KMS-11 (cell line): Measurements from ENCODE around the gene COX19.

ENCODE experiments used
- H2AFZ ChIP-seq: fragments of 200-600 bp; sonication (generic); 2 replicates; pipeline ENCODE4 v1.6.1; 2016; ENCODE audit warnings: antibody characterized with exemption, mixed run types, low read depth
- H3K27ac ChIP-seq: fragments of 200-600 bp; sonication (generic); 2 replicates; pipeline ENCODE4 v1.6.1; 2016; ENCODE audit warnings: mild to moderate bottlenecking, mixed run types
- H3K27me3 ChIP-seq: fragments of 200-600 bp; sonication (generic); 2 replicates; pipeline ENCODE4 v1.6.1; 2017; ENCODE audit warnings: mild to moderate bottlenecking, low read depth, mixed run types, moderate library complexity; ENCODE audit not compliant: insufficient read depth
- H3K36me3 ChIP-seq: fragments of 200-600 bp; sonication (generic); 2 replicates; pipeline ENCODE4 v1.6.1; 2017; ENCODE audit warnings: mild to moderate bottlenecking, mixed run types; ENCODE audit not compliant: insufficient read depth
- H3K4me1 ChIP-seq: fragments of 200-600 bp; sonication (generic); 2 replicates; pipeline ENCODE4 v1.6.1; 2016; ENCODE audit warnings: mild to moderate bottlenecking, low read depth, mixed run types; ENCODE audit not compliant: poor library complexity, severe bottlenecking
- H3K4me2 ChIP-seq: fragments of 200-600 bp; sonication (generic); 2 replicates; pipeline ENCODE4 v1.7.0; 2016; ENCODE audit warnings: mild to moderate bottlenecking, mixed run types
- H3K4me3 ChIP-seq: fragments of 200-600 bp; sonication (generic); IDR thresholded peaks from 2 replicates; pipeline ENCODE4 v1.6.1; 2017; ENCODE audit warnings: low read depth, low read length, mixed read lengths; ENCODE audit not compliant: insufficient read depth
- H3K79me2 ChIP-seq: fragments of 200-600 bp; sonication (generic); 2 replicates; pipeline ENCODE4 v1.6.1; 2016; ENCODE audit warnings: low read depth, mixed run types; ENCODE audit not compliant: insufficient read depth
- H3K9ac ChIP-seq: fragments of 200-600 bp; sonication (generic); 2 replicates; pipeline ENCODE4 v1.6.1; 2016; ENCODE audit warnings: mild to moderate bottlenecking, mixed run types
- H4K20me1 ChIP-seq: fragments of 200-600 bp; sonication (generic); 2 replicates; pipeline ENCODE4 v1.6.1; 2016; ENCODE audit warnings: mild to moderate bottlenecking, mixed run types; ENCODE audit not compliant: insufficient read depth
- TF ChIP-seq, protein P1 (sequence below): fragments of 200-600 bp; sonication (generic); conservative IDR thresholded peaks from 2 replicates; pipeline ENCODE4 v1.6.1; 2017; ENCODE audit warnings: low read depth, mild to moderate bottlenecking, antibody characterized with exemption, low read length, moderate library complexity, mixed read lengths

COX19 gene

GRCh38 chr7:978416-979091 lies 3.2 kb upstream of the COX19 start:
- H4K20me1 ChIP-seq: 0 out of 2 replicates have a peak, but pooled peaks cover under 1% of the 10 kb centered on the region
- no peak overlapping the region for H3K9ac ChIP-seq
- peaks cover 10% of the 10 kb centered on the region for H3K4me1 ChIP-seq
- H3K36me3 ChIP-seq: no peaks in the 10 kb centered on the region
- no peak overlapping the region for H3K4me3 ChIP-seq
- no peak overlapping the region for H3K4me2 ChIP-seq
- TF ChIP-seq, protein P1, sequence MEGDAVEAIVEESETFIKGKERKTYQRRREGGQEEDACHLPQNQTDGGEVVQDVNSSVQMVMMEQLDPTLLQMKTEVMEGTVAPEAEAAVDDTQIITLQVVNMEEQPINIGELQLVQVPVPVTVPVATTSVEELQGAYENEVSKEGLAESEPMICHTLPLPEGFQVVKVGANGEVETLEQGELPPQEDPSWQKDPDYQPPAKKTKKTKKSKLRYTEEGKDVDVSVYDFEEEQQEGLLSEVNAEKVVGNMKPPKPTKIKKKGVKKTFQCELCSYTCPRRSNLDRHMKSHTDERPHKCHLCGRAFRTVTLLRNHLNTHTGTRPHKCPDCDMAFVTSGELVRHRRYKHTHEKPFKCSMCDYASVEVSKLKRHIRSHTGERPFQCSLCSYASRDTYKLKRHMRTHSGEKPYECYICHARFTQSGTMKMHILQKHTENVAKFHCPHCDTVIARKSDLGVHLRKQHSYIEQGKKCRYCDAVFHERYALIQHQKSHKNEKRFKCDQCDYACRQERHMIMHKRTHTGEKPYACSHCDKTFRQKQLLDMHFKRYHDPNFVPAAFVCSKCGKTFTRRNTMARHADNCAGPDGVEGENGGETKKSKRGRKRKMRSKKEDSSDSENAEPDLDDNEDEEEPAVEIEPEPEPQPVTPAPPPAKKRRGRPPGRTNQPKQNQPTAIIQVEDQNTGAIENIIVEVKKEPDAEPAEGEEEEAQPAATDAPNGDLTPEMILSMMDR: no peak
- no peak overlapping the region for H2AFZ ChIP-seq
- H3K27ac ChIP-seq: no peak overlapping the region
- peaks cover 11% of the 10 kb centered on the region; the same call in 1 of the 2 replicates for H3K27me3 ChIP-seq
- peaks cover 17% of the 10 kb centered on the region for H3K79me2 ChIP-seq

DNA sequence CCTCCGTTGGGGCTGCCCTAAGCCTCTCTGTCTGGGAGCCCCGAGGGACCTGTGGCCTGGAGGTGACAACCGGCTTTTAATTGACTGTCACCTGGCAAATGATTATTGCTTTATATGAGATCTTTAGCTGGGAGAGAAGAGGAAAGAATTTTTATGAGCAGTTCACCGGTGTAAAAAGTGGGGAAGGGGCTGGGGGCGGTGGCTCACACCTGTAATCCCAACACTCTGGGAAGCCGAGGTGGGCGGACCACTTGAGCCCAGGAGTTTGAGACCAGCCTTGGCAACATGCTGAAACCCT lies 2.6 kb upstream of the COX19 start:
- Histone ChIP-seq H3K4me2 (no peak overlapping the region), H3K4me3 (no peak overlapping the region), H3K79me2 (peaks cover 23% of the 10 kb centered on the region), H3K27ac (no peak overlapping the region), H3K9ac (no peak overlapping the region), H2AFZ (no peak overlapping the region), H3K36me3 (no peaks in the 10 kb centered on the region), H3K4me1 (peaks cover 16% of the 10 kb centered on the region), H4K20me1 (0 out of 2 replicates have a peak, but pooled peaks cover 6% of the 10 kb centered on the region), H3K27me3 (peaks cover 9% of the 10 kb centered on the region; the same call in 1 of the 2 replicates)
- TF ChIP-seq, protein P1: no peak

- Histone ChIP-seq H3K4me2 (no peak overlapping the region), H3K27ac (no peak overlapping the region), H3K36me3 (no peaks in the 10 kb centered on the region), H3K79me2 (peaks cover 27% of the 10 kb centered on the region), H4K20me1 (0 out of 2 replicates have a peak, but pooled peaks cover 7% of the 10 kb centered on the region), H2AFZ (no peak overlapping the region), H3K4me1 (peaks cover 21% of the 10 kb centered on the region), H3K27me3 (peaks cover 6% of the 10 kb centered on the region; the same call in 1 of the 2 replicates), H3K9ac (no peak overlapping the region), H3K4me3 (no peak overlapping the region)
- TF ChIP-seq, protein P1: no peak
Observed at GRCh38 chr7:977326-978048, 2.1 kb upstream of the COX19 start.

GRCh38 chr7:976901-977325 lies 1.6 kb upstream of the COX19 start:
- H3K27me3 ChIP-seq: peaks cover under 1% of the 10 kb centered on the region; the same call in 1 of the 2 replicates
- no peak overlapping the region for H3K27ac ChIP-seq
- peaks cover 33% of the 10 kb centered on the region for H3K79me2 ChIP-seq
- TF ChIP-seq, protein P1: no peak
- H3K4me1 ChIP-seq: peaks cover 26% of the 10 kb centered on the region
- no peak overlapping the region for H3K4me2 ChIP-seq
- no peaks in the 10 kb centered on the region for H3K36me3 ChIP-seq
- H2AFZ ChIP-seq: no peak overlapping the region
- no peak overlapping the region for H3K9ac ChIP-seq
- no peak overlapping the region for H3K4me3 ChIP-seq
- H4K20me1 ChIP-seq: 0 out of 2 replicates have a peak, but pooled peaks cover 7% of the 10 kb centered on the region
